ENCODE data around the gene KCNQ5.

Gene KCNQ5

DNA sequence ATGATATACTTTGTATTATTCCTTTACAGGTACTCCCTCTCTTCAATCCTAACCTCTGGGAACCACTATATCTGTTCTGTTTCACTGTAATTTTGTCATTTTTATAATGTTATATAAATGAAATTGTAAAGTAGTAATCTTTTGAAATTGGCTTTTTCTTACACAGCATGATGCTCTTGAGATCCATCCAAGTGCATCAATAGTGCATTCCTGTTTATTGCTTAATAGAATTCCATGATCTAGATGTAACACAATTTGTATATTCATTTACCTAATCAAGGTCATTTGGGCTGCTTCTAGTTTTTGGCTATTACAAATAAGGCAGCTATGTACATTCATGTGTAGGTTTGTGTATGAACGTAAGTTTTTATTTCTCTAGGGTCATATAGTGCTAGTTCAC, 428.8 kb downstream of the KCNQ5 start:
- DNase-seq (ENCODE audit: low read depth, low spot score) = no peak

DNA sequence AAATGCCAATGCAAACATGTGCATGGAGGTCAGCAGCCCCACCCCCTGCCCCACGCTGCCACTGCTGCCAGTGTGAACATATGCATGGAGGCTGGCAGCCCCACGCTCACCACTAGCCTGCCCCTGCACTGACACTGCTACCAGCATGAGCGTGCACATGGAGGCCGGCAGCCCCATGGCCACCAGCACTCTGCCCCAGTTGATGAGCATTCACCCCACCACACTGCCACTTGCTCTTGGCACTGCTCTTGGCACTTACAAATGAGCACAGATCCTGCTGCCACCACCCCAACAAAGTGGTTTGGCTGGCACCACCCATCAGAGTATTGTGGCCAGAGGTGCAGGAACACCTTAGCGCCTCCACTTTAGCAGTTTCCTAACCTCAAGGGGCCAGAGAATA, 429.3 kb downstream of the KCNQ5 start:
- DNase-seq (ENCODE audit: low read depth, low spot score) = no peak

GRCh38 chr6:73054958-73055357, 433.1 kb downstream of the KCNQ5 start:
- DNase-seq (ENCODE audit: low read depth, low spot score) = no peak

DNA sequence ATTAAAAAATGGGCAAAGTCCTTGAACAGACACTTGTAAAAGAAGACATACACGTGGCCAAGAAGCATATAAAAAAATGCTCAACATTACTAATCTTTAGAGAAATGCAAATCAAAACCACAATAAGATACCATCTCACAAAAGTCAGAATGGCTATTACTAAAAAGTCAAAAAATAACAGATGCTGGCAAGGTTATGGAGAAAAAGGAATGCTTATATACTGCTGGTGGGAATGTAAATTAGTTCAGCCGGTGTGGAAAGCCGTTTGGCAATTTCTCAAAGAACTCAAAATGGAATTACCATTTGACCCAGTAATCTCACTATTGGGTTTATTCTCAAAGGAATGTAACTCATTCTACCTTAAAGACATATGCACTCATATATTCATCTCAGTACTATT, 436.9 kb downstream of the KCNQ5 start:
- no peak for DNase-seq (ENCODE audit: low read depth, low spot score)

- no peak for DNase-seq (ENCODE audit: low read depth, low spot score)
These were observed 440.3 kb downstream of the KCNQ5 start for GRCh38 chr6:73062130-73062529.

GRCh38 chr6:73062837-73063236, 441.0 kb downstream of the KCNQ5 start:
- DNase-seq (ENCODE audit: low read depth, low spot score) = no peak

GRCh38 chr6:73064266-73064665, 442.4 kb downstream of the KCNQ5 start:
- no peak for DNase-seq (ENCODE audit: low read depth, low spot score)

DNA sequence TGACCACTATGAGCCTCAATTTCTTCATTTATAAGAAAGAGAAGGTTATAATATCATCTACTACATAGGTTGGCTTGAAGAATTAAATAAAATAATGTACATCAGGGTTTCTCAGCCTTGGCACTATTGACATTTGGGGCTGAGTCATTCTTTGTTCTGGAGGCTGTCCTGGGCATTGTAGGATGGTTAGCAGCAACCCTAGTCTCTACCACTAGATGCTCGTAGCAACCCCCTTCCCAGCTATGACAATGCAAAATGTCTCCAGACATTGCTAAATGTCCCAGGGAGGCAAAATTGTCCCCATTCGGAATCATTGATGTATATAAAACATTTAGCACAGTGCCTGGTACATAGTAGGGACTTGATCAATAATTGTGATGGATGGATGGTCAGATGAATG, 451.4 kb downstream of the KCNQ5 start:
- DNase-seq (ENCODE audit: low read depth, low spot score) = no peak

- no peak for DNase-seq (ENCODE audit: low read depth, low spot score)
These were observed 452.3 kb downstream of the KCNQ5 start for GRCh38 chr6:73074175-73074574.

- DNase-seq (ENCODE audit: low read depth, low spot score) = no peak
These were observed 454.5 kb downstream of the KCNQ5 start for GRCh38 chr6:73076211-73076954.

- DNase-seq (ENCODE audit: low read depth, low spot score) = no peak
These were observed 456.5 kb downstream of the KCNQ5 start for GRCh38 chr6:73078333-73078862.

GRCh38 chr6:73078908-73079610, 457.2 kb downstream of the KCNQ5 start:
- DNase-seq (ENCODE audit: low read depth, low spot score) = no peak

- no peak for DNase-seq (ENCODE audit: low read depth, low spot score)
These were observed 457.7 kb downstream of the KCNQ5 start for GRCh38 chr6:73079611-73079955.

GRCh38 chr6:73079978-73080377, 458.1 kb downstream of the KCNQ5 start:
- no peak for DNase-seq (ENCODE audit: low read depth, low spot score)

- no peak for DNase-seq (ENCODE audit: low read depth, low spot score)
These were observed 460.1 kb downstream of the KCNQ5 start for GRCh38 chr6:73081955-73082354.

DNA sequence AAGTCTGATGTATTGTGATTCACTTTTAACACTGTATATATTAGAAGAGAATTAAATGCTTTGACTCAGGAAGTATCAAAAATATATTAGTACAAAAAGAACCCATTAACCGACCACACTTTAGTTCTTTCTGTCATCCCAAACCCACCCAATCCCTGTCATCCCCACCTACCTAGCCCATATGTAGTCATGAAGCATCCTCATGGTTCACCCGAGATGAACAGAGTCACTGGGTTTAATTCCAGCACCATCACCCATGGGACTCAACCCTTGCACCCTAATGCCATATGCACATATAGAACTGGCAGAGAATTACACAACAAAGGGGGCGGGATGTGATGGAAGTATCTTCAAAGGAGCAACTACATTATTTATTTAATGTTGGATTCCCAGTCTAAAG, 462.0 kb downstream of the KCNQ5 start:
- no peak for DNase-seq (ENCODE audit: low read depth, low spot score)

GRCh38 chr6:73085443-73085871, 463.6 kb downstream of the KCNQ5 start:
- no peak for DNase-seq (ENCODE audit: low read depth, low spot score)

DNA sequence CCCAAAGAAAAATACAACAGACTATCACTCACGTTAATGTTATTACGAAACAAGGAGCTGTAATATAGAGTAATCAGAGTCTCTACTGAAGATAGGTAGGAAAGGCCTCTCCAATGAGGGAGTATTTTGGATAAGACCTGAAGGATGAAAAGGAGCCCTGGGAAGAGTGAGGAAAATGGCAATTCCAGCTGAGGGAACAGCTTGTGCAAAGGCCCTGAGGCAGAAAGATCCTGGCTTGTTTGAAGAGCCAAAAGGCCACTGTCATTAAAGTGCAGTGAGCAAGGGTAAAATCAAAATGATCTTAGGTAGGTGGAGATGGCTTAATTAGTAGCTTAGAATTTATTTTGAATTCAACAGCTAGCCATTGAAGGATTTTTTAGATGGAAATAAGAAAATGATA, 464.9 kb downstream of the KCNQ5 start:
- no peak for DNase-seq (ENCODE audit: low read depth, low spot score)

DNA sequence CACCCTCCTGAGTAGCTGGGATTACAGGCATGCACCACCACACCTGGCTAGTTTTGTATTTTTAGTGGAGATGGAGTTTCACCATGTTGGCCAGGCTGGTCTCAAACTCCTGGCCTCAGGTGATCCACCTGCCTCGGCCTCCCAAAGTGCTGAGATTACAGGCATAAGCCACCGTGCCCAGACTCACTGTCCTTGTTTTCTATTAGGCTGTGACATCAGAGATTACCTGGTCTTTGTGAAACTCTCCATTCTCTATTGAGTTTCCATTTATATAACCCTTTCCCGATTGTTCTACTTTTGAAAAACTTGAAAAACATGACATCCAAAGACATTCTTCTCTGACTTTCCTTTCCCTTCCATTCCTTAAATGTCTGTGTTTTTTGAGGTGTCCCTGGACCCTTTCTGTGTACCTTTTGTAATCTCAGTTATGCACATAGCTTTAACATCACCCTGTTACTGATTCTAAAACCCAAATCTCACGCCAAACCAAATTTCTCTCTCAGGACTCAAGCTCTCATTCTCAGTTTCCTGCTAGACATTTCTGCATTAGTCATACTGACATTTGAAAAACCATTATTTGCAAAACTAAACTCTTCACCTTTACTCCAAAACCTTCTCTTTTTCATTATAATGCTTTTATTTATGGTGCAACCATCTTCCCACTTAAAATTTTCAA, 466.4 kb downstream of the KCNQ5 start:
- DNase-seq (ENCODE audit: low read depth, low spot score) = no peak

DNA sequence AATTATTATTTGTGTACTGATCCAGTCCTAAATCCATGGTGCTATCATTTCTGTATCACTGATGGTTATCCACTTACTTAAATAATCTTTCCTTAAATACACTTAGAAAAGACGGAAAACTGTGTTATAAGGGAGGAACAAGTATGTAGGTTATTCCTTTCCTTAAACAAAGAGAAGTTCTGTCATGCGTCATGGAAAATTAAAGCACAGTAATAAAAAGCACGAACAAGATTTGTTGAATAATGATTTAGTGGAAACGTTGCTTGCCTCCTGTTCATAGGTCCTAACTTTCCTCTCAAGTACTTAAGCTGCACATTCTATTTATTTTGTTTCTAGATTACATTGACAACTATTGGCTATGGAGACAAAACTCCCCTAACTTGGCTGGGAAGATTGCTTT, 483.1 kb downstream of the KCNQ5 start:
- DNase-seq (ENCODE audit: low read depth, low spot score) = no peak

GRCh38 chr6:73107016-73107415, 485.2 kb downstream of the KCNQ5 start:
- no peak for DNase-seq (ENCODE audit: low read depth, low spot score)

DNA sequence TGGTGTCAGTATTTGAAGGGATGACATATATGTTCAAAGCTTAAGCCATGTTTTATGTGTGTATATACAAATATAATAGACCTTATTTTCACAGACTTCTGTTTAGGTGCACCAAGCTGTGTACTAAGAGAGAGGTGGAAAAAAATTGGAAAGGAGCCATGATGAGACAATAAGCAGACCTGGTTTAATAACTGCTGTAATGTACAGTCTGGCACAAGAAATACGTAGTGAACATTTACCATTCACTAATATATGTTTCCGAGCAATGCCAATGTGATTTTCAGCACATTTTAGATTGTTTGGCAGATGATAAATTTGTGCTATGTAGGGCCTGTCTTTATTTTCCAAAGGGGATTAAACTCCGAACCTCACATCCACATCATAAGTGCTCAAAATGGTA, 487.1 kb downstream of the KCNQ5 start:
- DNase-seq (ENCODE audit: low read depth, low spot score) = no peak

DNA sequence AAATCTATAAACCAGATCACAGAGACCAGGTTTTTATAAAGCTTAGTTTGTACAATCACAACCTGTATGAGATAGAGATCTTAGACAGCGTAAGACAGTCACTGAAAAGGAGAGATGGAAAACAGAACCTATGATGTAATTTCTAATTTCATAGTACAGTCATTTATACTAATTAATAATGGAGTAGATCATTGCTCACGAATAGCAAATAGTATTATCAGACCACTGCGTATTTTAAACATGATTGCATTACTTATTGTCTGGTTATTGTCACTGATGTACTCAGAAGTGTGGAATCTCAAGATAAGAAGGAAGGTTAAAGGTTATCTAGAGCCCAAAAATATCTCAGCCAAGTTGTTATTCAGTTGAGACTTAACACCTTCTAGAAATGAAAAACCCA, 487.8 kb downstream of the KCNQ5 start:
- no peak for DNase-seq (ENCODE audit: low read depth, low spot score)
